ENCODE measurements around the gene HPSE2. TPM values are rescaled to one million over a fixed set of nuclear protein-coding genes. Genes with fewer than 3 reads are reported as not detected.

HPSE2 gene
- total and polyA plus RNA-seq, 4 donors: 0.05 TPM; not detected in 3

DNA sequence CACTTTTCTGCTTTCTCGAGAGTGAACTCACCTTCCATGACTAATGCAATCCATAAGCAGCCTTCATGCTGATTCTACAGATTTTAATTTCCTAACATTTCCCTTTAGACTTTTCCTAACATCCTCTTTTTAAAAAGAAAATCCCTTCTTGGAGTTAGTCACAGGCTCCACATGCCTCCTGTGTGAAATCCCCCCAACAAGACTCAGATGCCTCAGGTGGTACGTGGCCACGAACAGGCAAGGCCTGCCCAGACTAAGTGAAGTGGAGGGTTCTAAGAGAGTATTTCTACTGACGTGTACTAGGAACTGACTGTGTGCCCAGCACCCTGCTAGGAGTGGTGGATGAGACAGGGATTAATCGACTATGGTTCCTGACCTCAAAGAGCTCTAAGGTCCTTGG lies 663.1 kb downstream of the HPSE2 start:
- H3K9ac ChIP-seq (ENCODE audit: low read depth in 1 of 2, low read length in 2 of 2): no peak overlapping the region
- no peak overlapping the region for H3K4me3 ChIP-seq (ENCODE audit: low read depth in 1 of 3, low read length in 3 of 3)
- peaks cover 0 to 7% (median under 1%) of the 10 kb centered on the region in 4 donors for H3K27me3 ChIP-seq (ENCODE audit: control insufficient read depth in 4 of 4, insufficient read depth in 4 of 4, low read length in 3 of 4)
- H3K4me1 ChIP-seq (ENCODE audit: control insufficient read depth in 4 of 4, insufficient read depth in 4 of 4, low read length in 3 of 4): no peaks in the 10 kb centered on the region
- TF ChIP-seq FOXA2 (IDR thresholded peaks at IDR 0.05) (no peak), HNF4A (conservative IDR thresholded peaks at IDR 0.05) (no peak), RXRA (IDR thresholded peaks at IDR 0.05) (no peak), TAF1 (conservative IDR thresholded peaks at IDR 0.05) (no peak), SP1 (IDR thresholded peaks at IDR 0.05) (no peak), RAD21 (IDR thresholded peaks at IDR 0.05) (no peak), GABPA (IDR thresholded peaks at IDR 0.05 in 1 of 2, conservative IDR thresholded peaks at IDR 0.05 in 1 of 2) (no peak), FOXA1 (IDR thresholded peaks at IDR 0.05) (no peak), JUND (IDR thresholded peaks at IDR 0.05) (no peak), NR2F2 (IDR thresholded peaks at IDR 0.05) (no peak), YY1 (IDR thresholded peaks at IDR 0.05) (no peak), EGR1 (IDR thresholded peaks at IDR 0.05; ENCODE audit: low read depth in 2 of 2) (no peak), HNF4G (IDR thresholded peaks at IDR 0.05) (no peak)
- TF ChIP-seq, protein P1, sequence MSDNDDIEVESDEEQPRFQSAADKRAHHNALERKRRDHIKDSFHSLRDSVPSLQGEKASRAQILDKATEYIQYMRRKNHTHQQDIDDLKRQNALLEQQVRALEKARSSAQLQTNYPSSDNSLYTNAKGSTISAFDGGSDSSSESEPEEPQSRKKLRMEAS (IDR thresholded peaks at IDR 0.05): no peak
- TF ChIP-seq, protein P2, sequence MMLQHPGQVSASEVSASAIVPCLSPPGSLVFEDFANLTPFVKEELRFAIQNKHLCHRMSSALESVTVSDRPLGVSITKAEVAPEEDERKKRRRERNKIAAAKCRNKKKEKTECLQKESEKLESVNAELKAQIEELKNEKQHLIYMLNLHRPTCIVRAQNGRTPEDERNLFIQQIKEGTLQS (IDR thresholded peaks at IDR 0.05): no peak
- TF ChIP-seq, protein P3, sequence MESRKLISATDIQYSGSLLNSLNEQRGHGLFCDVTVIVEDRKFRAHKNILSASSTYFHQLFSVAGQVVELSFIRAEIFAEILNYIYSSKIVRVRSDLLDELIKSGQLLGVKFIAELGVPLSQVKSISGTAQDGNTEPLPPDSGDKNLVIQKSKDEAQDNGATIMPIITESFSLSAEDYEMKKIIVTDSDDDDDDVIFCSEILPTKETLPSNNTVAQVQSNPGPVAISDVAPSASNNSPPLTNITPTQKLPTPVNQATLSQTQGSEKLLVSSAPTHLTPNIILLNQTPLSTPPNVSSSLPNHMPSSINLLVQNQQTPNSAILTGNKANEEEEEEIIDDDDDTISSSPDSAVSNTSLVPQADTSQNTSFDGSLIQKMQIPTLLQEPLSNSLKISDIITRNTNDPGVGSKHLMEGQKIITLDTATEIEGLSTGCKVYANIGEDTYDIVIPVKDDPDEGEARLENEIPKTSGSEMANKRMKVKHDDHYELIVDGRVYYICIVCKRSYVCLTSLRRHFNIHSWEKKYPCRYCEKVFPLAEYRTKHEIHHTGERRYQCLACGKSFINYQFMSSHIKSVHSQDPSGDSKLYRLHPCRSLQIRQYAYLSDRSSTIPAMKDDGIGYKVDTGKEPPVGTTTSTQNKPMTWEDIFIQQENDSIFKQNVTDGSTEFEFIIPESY (IDR thresholded peaks at IDR 0.05): no peak
- TF ChIP-seq, protein P4, sequence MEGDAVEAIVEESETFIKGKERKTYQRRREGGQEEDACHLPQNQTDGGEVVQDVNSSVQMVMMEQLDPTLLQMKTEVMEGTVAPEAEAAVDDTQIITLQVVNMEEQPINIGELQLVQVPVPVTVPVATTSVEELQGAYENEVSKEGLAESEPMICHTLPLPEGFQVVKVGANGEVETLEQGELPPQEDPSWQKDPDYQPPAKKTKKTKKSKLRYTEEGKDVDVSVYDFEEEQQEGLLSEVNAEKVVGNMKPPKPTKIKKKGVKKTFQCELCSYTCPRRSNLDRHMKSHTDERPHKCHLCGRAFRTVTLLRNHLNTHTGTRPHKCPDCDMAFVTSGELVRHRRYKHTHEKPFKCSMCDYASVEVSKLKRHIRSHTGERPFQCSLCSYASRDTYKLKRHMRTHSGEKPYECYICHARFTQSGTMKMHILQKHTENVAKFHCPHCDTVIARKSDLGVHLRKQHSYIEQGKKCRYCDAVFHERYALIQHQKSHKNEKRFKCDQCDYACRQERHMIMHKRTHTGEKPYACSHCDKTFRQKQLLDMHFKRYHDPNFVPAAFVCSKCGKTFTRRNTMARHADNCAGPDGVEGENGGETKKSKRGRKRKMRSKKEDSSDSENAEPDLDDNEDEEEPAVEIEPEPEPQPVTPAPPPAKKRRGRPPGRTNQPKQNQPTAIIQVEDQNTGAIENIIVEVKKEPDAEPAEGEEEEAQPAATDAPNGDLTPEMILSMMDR (IDR thresholded peaks at IDR 0.05; ENCODE audit: low read depth, low read length, missing input control): no peak
- TF ChIP-seq, protein P5, sequence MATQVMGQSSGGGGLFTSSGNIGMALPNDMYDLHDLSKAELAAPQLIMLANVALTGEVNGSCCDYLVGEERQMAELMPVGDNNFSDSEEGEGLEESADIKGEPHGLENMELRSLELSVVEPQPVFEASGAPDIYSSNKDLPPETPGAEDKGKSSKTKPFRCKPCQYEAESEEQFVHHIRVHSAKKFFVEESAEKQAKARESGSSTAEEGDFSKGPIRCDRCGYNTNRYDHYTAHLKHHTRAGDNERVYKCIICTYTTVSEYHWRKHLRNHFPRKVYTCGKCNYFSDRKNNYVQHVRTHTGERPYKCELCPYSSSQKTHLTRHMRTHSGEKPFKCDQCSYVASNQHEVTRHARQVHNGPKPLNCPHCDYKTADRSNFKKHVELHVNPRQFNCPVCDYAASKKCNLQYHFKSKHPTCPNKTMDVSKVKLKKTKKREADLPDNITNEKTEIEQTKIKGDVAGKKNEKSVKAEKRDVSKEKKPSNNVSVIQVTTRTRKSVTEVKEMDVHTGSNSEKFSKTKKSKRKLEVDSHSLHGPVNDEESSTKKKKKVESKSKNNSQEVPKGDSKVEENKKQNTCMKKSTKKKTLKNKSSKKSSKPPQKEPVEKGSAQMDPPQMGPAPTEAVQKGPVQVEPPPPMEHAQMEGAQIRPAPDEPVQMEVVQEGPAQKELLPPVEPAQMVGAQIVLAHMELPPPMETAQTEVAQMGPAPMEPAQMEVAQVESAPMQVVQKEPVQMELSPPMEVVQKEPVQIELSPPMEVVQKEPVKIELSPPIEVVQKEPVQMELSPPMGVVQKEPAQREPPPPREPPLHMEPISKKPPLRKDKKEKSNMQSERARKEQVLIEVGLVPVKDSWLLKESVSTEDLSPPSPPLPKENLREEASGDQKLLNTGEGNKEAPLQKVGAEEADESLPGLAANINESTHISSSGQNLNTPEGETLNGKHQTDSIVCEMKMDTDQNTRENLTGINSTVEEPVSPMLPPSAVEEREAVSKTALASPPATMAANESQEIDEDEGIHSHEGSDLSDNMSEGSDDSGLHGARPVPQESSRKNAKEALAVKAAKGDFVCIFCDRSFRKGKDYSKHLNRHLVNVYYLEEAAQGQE (IDR thresholded peaks at IDR 0.05): no peak
- no peak overlapping the region for H3K27ac ChIP-seq (ENCODE audit: low read depth in 1 of 2, low read length in 2 of 2)
- H3K36me3 ChIP-seq (ENCODE audit: control insufficient read depth in 4 of 4, insufficient read depth in 3 of 4, low read depth in 1 of 4, low read length in 3 of 4): no peaks in the 10 kb centered on the region
- 68% methylated on average over 5 of the region's 5 CpGs for WGBS
- DNase-seq (ENCODE audit: low spot score): no peak
- H3K9me3 ChIP-seq (ENCODE audit: control insufficient read depth in 4 of 4, low read length in 3 of 4): no peaks in the 10 kb centered on the region
